Kidney (tissue), 14 donors: Measurements from ENCODE around the gene SLC6A3. TPM values are rescaled to one million over a fixed set of nuclear protein-coding genes. Genes with fewer than 3 reads are reported as not detected.

ENCODE experiments used
- DNase-seq, 5 donors: peaks; one replicate each; pipeline ENCODE4 v3.0.0-alpha.2; 2013 to 2020
- FAIRE-seq: peaks from 2 replicates; lab custom pipeline; 2012; peaks lifted over from hg19 to GRCh38; lab: Jason Lieb, UNC
- H3K27ac ChIP-seq, 2 donors: one replicate each; pipeline ENCODE4 v1.7.0; 2013; ENCODE audit warnings: low read depth in 2 of 2, low read length in 2 of 2, inconsistent platforms in 1 of 2
- H3K27me3 ChIP-seq: one replicate; pipeline ENCODE4 v1.7.1; 2013; ENCODE audit warnings: low read length, inconsistent platforms; ENCODE audit not compliant: control insufficient read depth, insufficient read depth
- H3K36me3 ChIP-seq, 3 donors: one replicate each; pipeline versions ENCODE4 v1.7.0 to v1.7.1; 2013; ENCODE audit warnings: low read length in 3 of 3, control low read depth in 1 of 3, inconsistent platforms in 1 of 3; ENCODE audit not compliant: insufficient read depth in 3 of 3, control insufficient read depth in 2 of 3
- H3K4me1 ChIP-seq, 3 donors: one replicate each; pipeline versions ENCODE4 v1.7.0 to v1.7.1; 2013; ENCODE audit warnings: low read length in 3 of 3, inconsistent platforms in 1 of 3, low read depth in 1 of 3; ENCODE audit not compliant: control insufficient read depth in 2 of 3, insufficient read depth in 2 of 3
- H3K4me3 ChIP-seq, 3 donors: one replicate each; pipeline versions ENCODE4 v1.7.0 to v1.8.1; 2013; ENCODE audit warnings: low read length in 3 of 3, control low read depth in 1 of 3, inconsistent platforms in 1 of 3
- H3K9ac ChIP-seq, 3 donors: one replicate each; pipeline versions ENCODE4 v1.7.0 to v1.7.1; 2013; ENCODE audit warnings: low read length in 3 of 3, control low read depth in 1 of 3, inconsistent platforms in 1 of 3
- H3K9me3 ChIP-seq, 3 donors: one replicate each; pipeline versions ENCODE4 v1.7.0 to v1.7.1; 2013; ENCODE audit warnings: low read length in 3 of 3, control low read depth in 1 of 3, inconsistent platforms in 1 of 3; ENCODE audit not compliant: control insufficient read depth in 2 of 3, insufficient read depth in 1 of 3
- CTCF ChIP-seq: IDR thresholded peaks from 3 replicates; pipeline ENCODE4 v1.5.1; 2012; ENCODE audit warnings: mild to moderate bottlenecking, moderate library complexity, borderline replicate concordance; ENCODE audit not compliant: insufficient read depth; ENCODE audit errors: extremely low read depth
- intact Hi-C: fragments of 100-400 bp; cut with DNase I; formaldehyde crosslinking; loops from one replicate; pipeline ENCODE4 v1.11.1; 2022
- polyA plus RNA-seq: library from polyadenylated mRNA; stranded (reverse); fragments of 350-450 nt; fragmentation: Illumina TruSeq; extraction: RNeasy Lipid Tissue Mini Kit (QIAGEN cat#74804); gene quantifications from one replicate; pipeline ENCODE4 v1.2.3, GENCODE V29; 2014; ENCODE audit warnings: low read depth, low replicate concordance; ENCODE audit not compliant: insufficient read depth
- total RNA-seq: library from RNA; stranded (reverse); fragmentation: NEBNext Ultra II Directional; extraction: Animal tissue kit (Norgen Biotek cat#: 25700); gene quantifications from one replicate; pipeline ENCODE4 v1.2.1, GENCODE V29; 2021
- donor health status: control.
- donor health status: control.
- donor health status: control.
- donor health status: control.
- donor health status: control.
- donor health status: DM: yes; HTN: yes; CAD: no.
- donor health status: Normal renal cell carcinoma (clear cell type).

SLC6A3 gene
- total and polyA plus RNA-seq, 2 donors from 2014 or later, result 0.09 to 0.54 TPM

- intact Hi-C loops, result no loop called here
- DNase-seq (no peak), FAIRE-seq (no peak)
- H3K36me3 ChIP-seq, result no peaks in the 10 kb centered on the region
- peaks cover 0 to 2% (median 0%) of the 10 kb centered on the region in 3 donors for H3K9me3 ChIP-seq
- H3K27me3 ChIP-seq, result peaks cover 18% of the 10 kb centered on the region
- no peak overlapping the region for H3K9ac ChIP-seq
- no peak overlapping the region for H3K27ac ChIP-seq
- H3K4me3 ChIP-seq, result no peak overlapping the region
- no peak for TF ChIP-seq CTCF
- H3K4me1 ChIP-seq, result peaks cover 0 to 5% (median 0%) of the 10 kb centered on the region in 3 donors
Measured at GRCh38 chr5:1439388-1440097, 5.7 kb downstream of the SLC6A3 start.

- TF ChIP-seq CTCF, result no peak
- H3K36me3 ChIP-seq, result no peaks in the 10 kb centered on the region
- H3K27me3 ChIP-seq, result peaks cover 11% of the 10 kb centered on the region
- no peak for DNase-seq
- intact Hi-C loops, result no loop called here
- no peak for FAIRE-seq
- no peak overlapping the region for H3K4me3 ChIP-seq
- no peak overlapping the region for H3K9ac ChIP-seq
- H3K4me1 ChIP-seq, result no peaks in the 10 kb centered on the region
- peaks cover 0 to 2% (median 0%) of the 10 kb centered on the region in 3 donors for H3K9me3 ChIP-seq
- no peak overlapping the region for H3K27ac ChIP-seq
Measured at GRCh38 chr5:1438871-1439270, 6.4 kb downstream of the SLC6A3 start.

- intact Hi-C loops, result no loop called here
- Histone ChIP-seq H3K36me3 (no peaks in the 10 kb centered on the region), H3K9me3 (peaks cover 0 to 2% (median 0%) of the 10 kb centered on the region in 3 donors), H3K27ac (no peak overlapping the region), H3K9ac (no peak overlapping the region), H3K4me3 (no peak overlapping the region), H3K4me1 (no peaks in the 10 kb centered on the region), H3K27me3 (peaks cover 3% of the 10 kb centered on the region)
- DNase-seq (no peak), FAIRE-seq (no peak)
- no peak for TF ChIP-seq CTCF
Measured at GRCh38 chr5:1437876-1438559, 7.2 kb downstream of the SLC6A3 start.
